Dedifferentiated amniotic fluid mesenchymal stem cell (primary cell): Measurements from ENCODE around the gene SBSN.

Experiments
- DNase-seq: peaks from one replicate; pipeline ENCODE4 v3.0.0-alpha.2; 2016; ENCODE audit errors: extremely low spot score

The SBSN gene

GRCh38 chr19:35554076-35554475 is 26.0 kb upstream of the SBSN start:
- DNase-seq: no peak

- no peak for DNase-seq
Observed at GRCh38 chr19:35553385-35554000, 25.4 kb upstream of the SBSN start.

GRCh38 chr19:35552534-35553384 is 24.6 kb upstream of the SBSN start:
- DNase-seq: no peak

GRCh38 chr19:35551091-35551810 is 23.1 kb upstream of the SBSN start:
- DNase-seq: no peak

DNA sequence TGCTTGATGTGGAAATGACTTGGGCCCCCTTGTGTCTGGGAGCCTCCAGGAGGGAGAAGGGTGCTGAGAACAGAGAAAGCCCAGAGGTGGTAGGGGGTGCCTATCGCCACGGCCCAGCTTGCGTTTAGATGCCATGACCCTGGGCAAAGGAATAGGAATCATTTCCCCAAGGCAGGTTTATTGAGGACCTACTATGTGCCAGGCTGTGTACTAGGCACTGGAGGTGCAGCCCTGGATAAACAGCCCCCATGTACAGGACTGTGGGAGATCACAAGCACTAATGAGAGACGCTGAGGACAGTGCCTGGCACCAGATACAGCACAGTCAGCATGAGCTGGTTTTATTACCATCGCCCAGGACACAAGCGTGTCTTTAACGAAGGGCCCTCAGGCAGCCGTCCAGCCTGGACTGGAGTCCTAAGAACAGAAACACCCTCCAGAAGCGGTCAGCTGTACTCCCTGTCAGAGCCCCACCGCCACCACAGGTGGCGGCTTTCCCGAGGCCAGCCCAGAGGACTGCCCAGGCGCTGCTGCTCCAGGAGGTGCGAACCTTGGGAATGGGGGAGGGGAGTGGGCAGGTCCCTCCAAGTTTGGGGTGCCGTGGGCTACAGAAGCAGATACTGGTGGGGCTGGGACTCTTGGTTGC is 21.9 kb upstream of the SBSN start:
- no peak for DNase-seq

DNA sequence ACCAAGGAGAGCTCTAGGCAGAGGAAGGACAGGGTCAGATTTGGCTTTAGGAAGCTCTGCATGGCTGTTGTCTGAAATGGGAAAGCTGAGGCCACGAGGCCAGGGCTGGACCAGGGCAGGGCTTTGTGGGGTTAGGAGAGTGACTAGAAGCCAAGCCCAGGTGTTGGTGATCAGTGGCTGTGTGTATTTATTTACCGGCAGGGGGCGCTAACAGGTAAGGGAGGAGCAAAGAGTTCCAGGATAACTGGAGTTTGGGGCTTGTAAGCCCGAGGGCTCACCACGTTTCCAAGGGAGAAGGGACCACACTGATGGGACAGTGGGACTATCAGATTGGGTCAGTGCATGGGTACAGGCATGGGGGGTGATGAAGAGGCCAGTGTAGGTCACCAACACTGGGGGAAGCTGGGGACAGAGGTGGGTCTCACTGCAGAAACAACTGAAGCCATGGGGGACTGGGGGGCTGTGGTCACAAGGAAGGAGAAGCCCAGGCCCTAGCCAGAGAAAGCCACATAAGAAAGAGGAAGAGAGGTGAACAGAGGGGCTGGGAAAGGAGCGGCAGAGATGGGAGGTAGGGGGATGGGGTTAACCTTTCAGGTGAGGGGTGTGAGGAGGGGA is 21.2 kb upstream of the SBSN start:
- peak; percentile 59 for DNase-seq

GRCh38 chr19:35546532-35546931 is 18.4 kb upstream of the SBSN start:
- no peak for DNase-seq

- no peak for DNase-seq
Observed at GRCh38 chr19:35545855-35546381, 17.8 kb upstream of the SBSN start.

DNA sequence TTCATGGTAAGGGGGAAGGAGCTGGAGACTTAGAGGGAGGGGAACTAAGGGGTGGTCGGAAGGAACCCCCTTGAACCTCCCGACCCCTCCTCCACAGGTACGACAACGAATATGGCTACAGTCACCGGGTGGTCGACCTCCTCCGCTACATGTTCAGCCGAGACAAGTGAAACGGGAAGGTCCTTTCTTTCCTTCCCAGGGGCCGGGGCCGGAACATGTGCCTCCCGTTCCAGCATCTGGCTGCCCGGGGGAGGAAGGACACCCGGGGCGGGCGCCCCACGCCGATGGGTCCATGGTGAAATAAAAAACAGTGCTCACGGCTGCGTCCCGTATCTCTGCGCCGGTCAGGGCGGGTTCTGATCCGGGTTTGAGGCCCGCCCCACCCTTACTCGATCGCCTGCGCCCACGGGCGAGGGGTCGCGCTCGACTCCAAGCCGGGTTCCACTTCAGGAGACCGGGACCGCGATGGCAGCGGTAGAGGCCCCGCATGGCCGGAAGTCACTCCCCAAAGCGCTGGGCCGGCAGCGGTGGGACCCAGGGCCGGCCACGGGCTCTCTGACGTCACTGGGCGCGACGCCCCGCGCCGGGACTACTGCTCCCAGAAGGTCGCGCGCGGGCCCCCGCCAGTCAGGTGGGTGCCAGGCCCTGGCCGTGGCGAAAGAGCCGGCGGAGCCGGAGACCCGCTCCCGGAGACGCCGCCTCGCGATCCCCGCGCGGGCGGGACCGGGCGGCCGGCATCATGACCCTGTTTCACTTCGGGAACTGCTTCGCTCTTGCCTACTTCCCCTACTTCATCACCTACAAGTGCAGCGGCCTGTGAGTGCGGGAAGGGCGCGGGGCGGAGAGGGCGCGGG is 17.1 kb upstream of the SBSN start, which contains the start of gene TMEM147:
Gene TMEM147, plus strand, starts transcription at position 626 of the 854 bp plus-strand sequence. Its CDS starts 114 bp downstream, at position 740.
- DNase-seq: peak; percentile 81

GRCh38 chr19:35544110-35544802 is 16.1 kb upstream of the SBSN start:
- no peak for DNase-seq

- no peak for DNase-seq
Observed at GRCh38 chr19:35543280-35544109, 15.4 kb upstream of the SBSN start.

- DNase-seq: no peak
Observed at GRCh38 chr19:35542209-35542608, 14.1 kb upstream of the SBSN start.

DNA sequence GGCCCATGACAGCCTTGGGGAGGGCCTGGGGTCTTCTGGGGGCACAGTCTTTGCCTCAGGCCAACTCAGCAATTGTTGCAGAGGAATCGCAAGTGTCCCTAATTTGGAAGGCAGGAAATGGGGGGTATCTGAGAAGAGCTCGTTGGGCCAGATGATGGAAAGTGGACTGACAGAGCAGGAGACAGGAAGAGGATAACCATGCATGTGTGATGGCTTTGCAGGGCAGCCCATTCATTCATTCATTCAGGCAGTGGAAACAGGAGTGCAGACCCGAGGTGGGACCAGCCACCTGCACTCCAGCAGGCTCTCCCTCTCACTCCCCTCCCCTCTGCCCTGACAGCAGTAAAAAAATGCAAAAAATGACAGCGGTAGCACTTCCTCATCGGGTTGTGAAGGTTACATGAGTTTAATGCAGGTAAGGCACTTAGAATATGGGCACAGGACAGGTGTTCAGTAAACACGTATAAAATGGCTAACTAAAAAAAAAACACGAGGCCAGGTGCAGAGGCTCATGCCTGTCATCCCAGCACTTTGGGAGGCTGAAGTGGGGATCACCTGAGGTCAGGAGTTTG is 12.3 kb upstream of the SBSN start:
- no peak for DNase-seq

DNA sequence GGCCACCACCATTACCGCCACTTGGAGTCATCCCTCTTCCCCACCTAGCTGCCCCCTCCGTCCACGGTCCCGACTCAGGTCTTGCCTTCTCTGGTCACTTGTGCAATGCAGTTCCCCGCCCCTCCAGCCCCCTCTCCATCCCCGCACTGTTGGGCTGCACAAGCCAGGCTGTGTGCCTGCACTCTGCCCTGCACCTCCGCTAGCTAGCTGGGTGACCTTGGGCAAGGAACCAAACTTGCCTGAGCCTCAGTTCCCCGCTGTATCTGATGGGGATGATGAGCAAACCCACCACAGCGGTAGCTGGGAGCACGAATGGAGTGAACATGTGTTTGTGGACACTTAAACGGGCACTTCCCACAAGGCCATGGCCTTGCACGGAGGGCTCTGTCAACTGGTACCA is 11.7 kb upstream of the SBSN start:
- no peak for DNase-seq

- no peak for DNase-seq
Observed at GRCh38 chr19:35539314-35539713, 11.2 kb upstream of the SBSN start.

GRCh38 chr19:35534803-35535480 is 6.8 kb upstream of the SBSN start:
- no peak for DNase-seq

GRCh38 chr19:35533822-35534392 is 5.8 kb upstream of the SBSN start:
- DNase-seq: no peak
